Vagina (tissue), 2 donors: ENCODE data around the gene KIAA1191. TPM values are rescaled to one million over a fixed set of nuclear protein-coding genes. Genes with fewer than 3 reads are reported as not detected.

Source experiments
- DNase-seq, 2 donors: peaks; one replicate each; pipeline ENCODE4 v3.0.0-alpha.2; 2017; ENCODE audit errors: extremely low spot score in 2 of 2
- H3K27ac ChIP-seq: fragments of 200-600 bp; sonication (generic); one replicate; pipeline ENCODE4 v1.5.1; 2019
- H3K27me3 ChIP-seq: fragments of 200-600 bp; sonication (generic); one replicate; pipeline ENCODE4 v1.5.1; 2019
- H3K36me3 ChIP-seq, 2 donors: fragments of 200-600 bp; sonication (generic); one replicate each; pipeline ENCODE4 v1.5.1; 2017 to 2019
- H3K4me1 ChIP-seq: fragments of 200-600 bp; sonication (generic); one replicate; pipeline ENCODE4 v1.5.1; 2019
- H3K4me3 ChIP-seq, 2 donors: fragments of 200-600 bp; sonication (generic); 1 replicate in 1 of 2; 2 replicates in 1 of 2; pipeline ENCODE4 v1.5.1; 2016 to 2019
- H3K9me3 ChIP-seq: fragments of 200-600 bp; sonication (generic); one replicate; pipeline ENCODE4 v1.5.1; 2019
- CTCF ChIP-seq, 3 experiments: fragments of 450-650 bp in 2 of 3; fragments of 200-600 bp in 1 of 3; sonication (generic) in 1 of 3; IDR thresholded peaks; one replicate each; pipeline ENCODE4 v1.5.1; 2017 to 2019; ENCODE audit warnings: antibody characterized with exemption in 3 of 3, mild to moderate bottlenecking in 2 of 3, moderate library complexity in 2 of 3
- POLR2A ChIP-seq, 2 donors: fragments of 450-650 bp; IDR thresholded peaks; one replicate each; pipeline ENCODE4 v1.6.1; 2017; ENCODE audit warnings: antibody characterized with exemption in 2 of 2, mild to moderate bottlenecking in 2 of 2, moderate library complexity in 2 of 2
- POLR2AphosphoS5 ChIP-seq, 2 donors: sonication (generic); formaldehyde crosslinking; IDR thresholded peaks; one replicate each; pipeline ENCODE4 v1.9.0; 2017; ENCODE audit warnings: antibody characterized with exemption in 2 of 2, mild to moderate bottlenecking in 2 of 2, low read depth in 1 of 2; ENCODE audit not compliant: insufficient read depth in 1 of 2
- intact Hi-C: fragments of 100-400 bp; cut with DNase I; formaldehyde crosslinking; loops from one replicate; pipeline ENCODE4 v1.15.1; 2023
- total RNA-seq: library from RNA; depleted of rRNA; stranded (reverse); fragments of >200 nt; gene quantifications from one replicate; pipeline ENCODE4 v1.2.3, GENCODE V29; 2016

KIAA1191 gene
- total RNA-seq, 1 donor from 2014 or later: 99.4 TPM

GRCh38 chr5:176384366-176384930, 22.9 kb upstream of the KIAA1191 start:
- no peak overlapping the region for H3K27ac ChIP-seq
- intact Hi-C loops: no loop called here
- TF ChIP-seq POLR2AphosphoS5 (IDR thresholded peaks at IDR 0.05; ENCODE audit: insufficient read depth in 1 of 2, low read depth in 1 of 2) (no peak), POLR2A (IDR thresholded peaks at IDR 0.05) (no peak), CTCF (IDR thresholded peaks at IDR 0.05) (no peak)
- H3K4me3 ChIP-seq: no peak overlapping the region
- H3K4me1 ChIP-seq: peaks cover 20% of the 10 kb centered on the region
- H3K9me3 ChIP-seq: no peaks in the 10 kb centered on the region
- H3K36me3 ChIP-seq: peaks cover 0 to 39% of the 10 kb centered on the region in 2 donors
- H3K27me3 ChIP-seq: no peaks in the 10 kb centered on the region
- DNase-seq: no peak

GRCh38 chr5:176383961-176384360, 22.4 kb upstream of the KIAA1191 start:
- Histone ChIP-seq H3K4me1 (peaks cover 17% of the 10 kb centered on the region), H3K27ac (no peak overlapping the region), H3K36me3 (peaks cover 0 to 39% of the 10 kb centered on the region in 2 donors), H3K27me3 (no peaks in the 10 kb centered on the region), H3K4me3 (no peak overlapping the region), H3K9me3 (no peaks in the 10 kb centered on the region)
- no peak for TF ChIP-seq CTCF (IDR thresholded peaks at IDR 0.05)
- TF ChIP-seq POLR2A (IDR thresholded peaks at IDR 0.05): no peak
- no peak for TF ChIP-seq POLR2AphosphoS5 (IDR thresholded peaks at IDR 0.05; ENCODE audit: insufficient read depth in 1 of 2, low read depth in 1 of 2)
- intact Hi-C loops: no loop called here
- DNase-seq: no peak

GRCh38 chr5:176383248-176383905, 21.8 kb upstream of the KIAA1191 start:
- H3K4me1 ChIP-seq: peaks cover 17% of the 10 kb centered on the region
- no peaks in the 10 kb centered on the region for H3K9me3 ChIP-seq
- H3K27me3 ChIP-seq: no peaks in the 10 kb centered on the region
- intact Hi-C loops: no loop called here
- no peak overlapping the region for H3K27ac ChIP-seq
- peaks cover 0 to 39% of the 10 kb centered on the region in 2 donors for H3K36me3 ChIP-seq
- no peak for DNase-seq
- no peak overlapping the region for H3K4me3 ChIP-seq
- TF ChIP-seq POLR2AphosphoS5 (IDR thresholded peaks at IDR 0.05; ENCODE audit: insufficient read depth in 1 of 2, low read depth in 1 of 2): no peak

GRCh38 chr5:176382721-176383120, 21.2 kb upstream of the KIAA1191 start:
- H3K4me3 ChIP-seq: no peak overlapping the region
- intact Hi-C loops: no loop called here
- peaks cover 13% of the 10 kb centered on the region for H3K4me1 ChIP-seq
- no peak for DNase-seq
- peaks cover 0 to 39% of the 10 kb centered on the region in 2 donors for H3K36me3 ChIP-seq
- H3K9me3 ChIP-seq: no peaks in the 10 kb centered on the region
- TF ChIP-seq CTCF (IDR thresholded peaks at IDR 0.05) (no peak), POLR2AphosphoS5 (IDR thresholded peaks at IDR 0.05; ENCODE audit: insufficient read depth in 1 of 2, low read depth in 1 of 2) (no peak), POLR2A (IDR thresholded peaks at IDR 0.05) (no peak)
- no peak overlapping the region for H3K27ac ChIP-seq
- H3K27me3 ChIP-seq: no peaks in the 10 kb centered on the region

GRCh38 chr5:176381979-176382378, 20.4 kb upstream of the KIAA1191 start:
- intact Hi-C loops: no loop called here
- no peaks in the 10 kb centered on the region for H3K27me3 ChIP-seq
- no peaks in the 10 kb centered on the region for H3K9me3 ChIP-seq
- no peak overlapping the region for H3K27ac ChIP-seq
- TF ChIP-seq POLR2AphosphoS5 (IDR thresholded peaks at IDR 0.05; ENCODE audit: insufficient read depth in 1 of 2, low read depth in 1 of 2) (no peak), POLR2A (IDR thresholded peaks at IDR 0.05) (no peak), CTCF (IDR thresholded peaks at IDR 0.05) (no peak)
- H3K36me3 ChIP-seq: peaks cover 0 to 39% of the 10 kb centered on the region in 2 donors
- H3K4me1 ChIP-seq: peaks cover 6% of the 10 kb centered on the region
- DNase-seq: no peak
- H3K4me3 ChIP-seq: no peak overlapping the region
